Sigmoid colon (tissue), 4 donors: Measurements from ENCODE around the gene PAK5.

Experiments used
- EP300 ChIP-seq, 4 donors: sonication (generic); formaldehyde crosslinking; IDR thresholded peaks; one replicate each; pipeline ENCODE4 v1.6.1; 2017; ENCODE audit warnings: antibody characterized with exemption in 4 of 4
- POLR2A ChIP-seq, 2 donors: fragments of 450-650 bp; IDR thresholded peaks; one replicate each; pipeline ENCODE4 v1.6.1; 2016; ENCODE audit warnings: antibody characterized with exemption in 2 of 2, mild to moderate bottlenecking in 2 of 2, moderate library complexity in 2 of 2
- POLR2AphosphoS5 ChIP-seq, 4 donors: sonication (generic); formaldehyde crosslinking; IDR thresholded peaks; one replicate each; pipeline ENCODE4 v1.6.1; 2017; ENCODE audit warnings: antibody characterized with exemption in 4 of 4
- TF ChIP-seq, protein P1 (sequence below), 4 experiments: fragments of 450-650 bp in 3 of 4; fragments of 200-600 bp in 1 of 4; IDR thresholded peaks; one replicate each; pipeline ENCODE4 v1.5.1; 2016 to 2019; ENCODE audit warnings: antibody characterized with exemption in 4 of 4, mild to moderate bottlenecking in 3 of 4, moderate library complexity in 2 of 4

DNA sequence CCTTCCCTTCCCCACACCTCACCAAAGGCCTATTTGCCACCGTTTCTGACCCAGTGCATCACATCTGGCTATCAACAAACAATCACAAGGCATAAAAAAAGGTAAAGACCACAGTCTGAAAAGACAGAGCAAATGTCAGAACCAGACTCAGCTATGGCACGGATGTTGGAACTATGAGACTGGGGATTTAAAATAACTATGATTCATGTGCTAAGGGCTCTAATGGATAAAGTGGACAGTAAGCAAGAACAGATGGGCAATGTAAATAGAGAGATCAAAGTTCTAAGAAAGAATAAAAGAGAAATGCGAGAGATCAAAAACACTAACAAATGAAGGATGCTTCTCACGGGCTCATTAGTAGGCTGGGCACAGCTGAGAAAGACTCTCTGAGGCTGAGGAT is 225.0 kb downstream of the PAK5 start:
- TF ChIP-seq, protein P1, sequence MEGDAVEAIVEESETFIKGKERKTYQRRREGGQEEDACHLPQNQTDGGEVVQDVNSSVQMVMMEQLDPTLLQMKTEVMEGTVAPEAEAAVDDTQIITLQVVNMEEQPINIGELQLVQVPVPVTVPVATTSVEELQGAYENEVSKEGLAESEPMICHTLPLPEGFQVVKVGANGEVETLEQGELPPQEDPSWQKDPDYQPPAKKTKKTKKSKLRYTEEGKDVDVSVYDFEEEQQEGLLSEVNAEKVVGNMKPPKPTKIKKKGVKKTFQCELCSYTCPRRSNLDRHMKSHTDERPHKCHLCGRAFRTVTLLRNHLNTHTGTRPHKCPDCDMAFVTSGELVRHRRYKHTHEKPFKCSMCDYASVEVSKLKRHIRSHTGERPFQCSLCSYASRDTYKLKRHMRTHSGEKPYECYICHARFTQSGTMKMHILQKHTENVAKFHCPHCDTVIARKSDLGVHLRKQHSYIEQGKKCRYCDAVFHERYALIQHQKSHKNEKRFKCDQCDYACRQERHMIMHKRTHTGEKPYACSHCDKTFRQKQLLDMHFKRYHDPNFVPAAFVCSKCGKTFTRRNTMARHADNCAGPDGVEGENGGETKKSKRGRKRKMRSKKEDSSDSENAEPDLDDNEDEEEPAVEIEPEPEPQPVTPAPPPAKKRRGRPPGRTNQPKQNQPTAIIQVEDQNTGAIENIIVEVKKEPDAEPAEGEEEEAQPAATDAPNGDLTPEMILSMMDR (IDR thresholded peaks at IDR 0.05), result no peak
- no peak for TF ChIP-seq POLR2A (IDR thresholded peaks at IDR 0.05)
- no peak for TF ChIP-seq POLR2AphosphoS5 (IDR thresholded peaks at IDR 0.05)
- no peak for TF ChIP-seq EP300 (IDR thresholded peaks at IDR 0.05)
